ENCODE results near the gene DOCK3. TPM values are rescaled to one million over a fixed set of nuclear protein-coding genes. Genes with fewer than 3 reads are reported as not detected.
A peak's percentile ranks its signal among the peaks of the same experiment; 100 is the strongest.
"Not testable (repeated sequence)": the region's sequence is repeated elsewhere in the genome, so short reads cannot be mapped to it uniquely, and the experiment has no call there.

Gene DOCK3
- total RNA-seq, 3 donors from 2014 or later, result 0.17 to 6.1 (median 0.20) TPM

DNA sequence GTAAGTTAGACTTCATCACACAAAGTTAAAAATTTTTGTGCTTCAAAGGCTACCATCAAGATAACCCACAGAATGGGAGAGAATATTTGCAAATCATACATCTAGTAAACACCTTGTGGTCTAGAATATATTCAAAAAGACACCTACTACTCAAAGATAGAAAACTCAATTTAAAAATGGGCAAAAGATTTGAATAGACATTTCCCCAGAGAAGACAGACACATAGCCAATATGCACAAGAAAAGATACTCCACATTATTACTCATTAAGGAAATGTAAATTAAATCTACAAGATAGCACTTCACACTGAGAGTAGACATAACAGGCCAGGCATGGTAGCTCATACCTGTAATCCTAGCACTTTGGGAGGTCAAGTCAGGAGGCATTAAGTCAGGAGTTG, 622.6 kb downstream of the DOCK3 start:
- ATAC-seq (no peak), DNase-seq (no peak)
- H3K36me3 ChIP-seq (ENCODE audit: low read depth), result no peaks in the 10 kb centered on the region
- no peaks in the 10 kb centered on the region for H3K4me1 ChIP-seq (ENCODE audit: low read depth)
- TF ChIP-seq, protein P1, sequence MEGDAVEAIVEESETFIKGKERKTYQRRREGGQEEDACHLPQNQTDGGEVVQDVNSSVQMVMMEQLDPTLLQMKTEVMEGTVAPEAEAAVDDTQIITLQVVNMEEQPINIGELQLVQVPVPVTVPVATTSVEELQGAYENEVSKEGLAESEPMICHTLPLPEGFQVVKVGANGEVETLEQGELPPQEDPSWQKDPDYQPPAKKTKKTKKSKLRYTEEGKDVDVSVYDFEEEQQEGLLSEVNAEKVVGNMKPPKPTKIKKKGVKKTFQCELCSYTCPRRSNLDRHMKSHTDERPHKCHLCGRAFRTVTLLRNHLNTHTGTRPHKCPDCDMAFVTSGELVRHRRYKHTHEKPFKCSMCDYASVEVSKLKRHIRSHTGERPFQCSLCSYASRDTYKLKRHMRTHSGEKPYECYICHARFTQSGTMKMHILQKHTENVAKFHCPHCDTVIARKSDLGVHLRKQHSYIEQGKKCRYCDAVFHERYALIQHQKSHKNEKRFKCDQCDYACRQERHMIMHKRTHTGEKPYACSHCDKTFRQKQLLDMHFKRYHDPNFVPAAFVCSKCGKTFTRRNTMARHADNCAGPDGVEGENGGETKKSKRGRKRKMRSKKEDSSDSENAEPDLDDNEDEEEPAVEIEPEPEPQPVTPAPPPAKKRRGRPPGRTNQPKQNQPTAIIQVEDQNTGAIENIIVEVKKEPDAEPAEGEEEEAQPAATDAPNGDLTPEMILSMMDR (IDR thresholded peaks at IDR 0.05), result no peak
- no peaks in the 10 kb centered on the region for H3K9me3 ChIP-seq
- no peak overlapping the region for H3K4me3 ChIP-seq
- intact Hi-C loops (cut with DNase I, micrococcal nuclease), result no loop called here

DNA sequence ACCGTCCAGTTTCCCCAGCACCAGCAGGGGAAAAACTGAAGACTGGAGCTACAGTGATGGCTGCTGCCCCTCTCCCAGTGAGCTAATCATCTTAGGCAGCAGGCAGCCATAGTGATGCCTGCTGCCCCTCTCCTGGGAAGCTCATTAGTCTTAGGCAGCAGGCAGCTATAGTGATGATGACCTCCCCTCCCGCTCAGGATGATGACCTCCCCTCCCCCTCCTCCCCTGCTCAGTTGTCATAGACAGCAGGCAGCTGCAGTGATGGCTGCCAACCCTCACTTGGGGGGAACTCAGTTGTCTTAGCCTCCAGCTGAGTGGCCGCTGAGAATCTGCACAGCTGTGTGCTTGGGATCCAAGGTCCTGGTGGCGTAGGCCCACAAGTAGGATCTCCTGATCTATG, 629.5 kb downstream of the DOCK3 start:
- no peak for DNase-seq
- TF ChIP-seq, protein P1 (IDR thresholded peaks at IDR 0.05), result no peak
- no peaks in the 10 kb centered on the region for H3K4me1 ChIP-seq (ENCODE audit: low read depth)
- no peaks in the 10 kb centered on the region for H3K36me3 ChIP-seq (ENCODE audit: low read depth)
- no peak for ATAC-seq
- no peak overlapping the region for H3K4me3 ChIP-seq
- intact Hi-C loops (cut with DNase I, micrococcal nuclease), result no loop called here
- H3K9me3 ChIP-seq, result no peaks in the 10 kb centered on the region

DNA sequence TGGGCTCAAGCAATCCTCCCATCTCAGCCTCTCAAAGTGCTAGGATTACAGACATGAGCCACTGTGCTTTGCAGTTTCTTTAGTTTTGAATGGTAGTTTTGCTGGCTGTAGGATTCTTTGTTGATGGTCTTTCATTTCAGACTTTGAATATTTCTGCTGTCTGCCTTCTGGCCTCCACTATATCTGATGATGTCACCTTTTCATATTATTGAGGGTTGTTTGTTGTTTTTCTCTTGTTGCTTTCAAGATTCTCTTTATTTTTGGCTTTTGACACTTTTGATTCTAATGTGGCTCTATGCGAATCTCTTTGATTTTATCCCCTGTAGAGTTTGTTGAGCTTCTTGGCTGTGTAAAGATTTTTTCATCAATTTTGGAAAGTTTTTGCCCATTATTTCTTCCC, 631.4 kb downstream of the DOCK3 start:
- ATAC-seq (no peak), DNase-seq (no peak)
- Histone ChIP-seq H3K9me3 (no peaks in the 10 kb centered on the region), H3K4me1 (ENCODE audit: low read depth) (no peaks in the 10 kb centered on the region), H3K4me3 (no peak overlapping the region), H3K36me3 (ENCODE audit: low read depth) (no peaks in the 10 kb centered on the region)
- intact Hi-C loops (cut with DNase I, micrococcal nuclease), result no loop called here
- TF ChIP-seq, protein P1 (IDR thresholded peaks at IDR 0.05), result no peak

DNA sequence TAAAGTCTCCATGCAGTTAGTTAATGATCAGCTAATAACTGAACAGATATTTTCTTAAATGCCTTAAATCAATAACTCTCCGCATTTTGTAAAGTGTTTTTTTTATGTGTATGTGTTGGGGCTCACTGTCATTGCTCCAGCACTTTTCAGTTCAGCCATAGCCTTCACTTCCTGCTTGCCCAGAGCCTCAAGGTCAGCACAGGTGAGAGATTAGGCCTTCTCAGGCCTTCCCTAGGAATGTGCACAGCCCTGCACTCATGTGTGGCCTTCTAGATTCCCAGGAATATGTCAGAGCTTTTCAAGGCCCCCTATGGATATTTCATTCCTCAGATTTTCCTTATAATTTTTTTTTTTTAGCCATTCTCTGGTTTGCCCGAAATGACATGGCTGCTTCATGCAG, 632.7 kb downstream of the DOCK3 start:
- Histone ChIP-seq H3K9me3 (no peaks in the 10 kb centered on the region), H3K4me1 (ENCODE audit: low read depth) (no peaks in the 10 kb centered on the region), H3K36me3 (ENCODE audit: low read depth) (no peaks in the 10 kb centered on the region), H3K4me3 (no peak overlapping the region)
- DNase-seq (no peak), ATAC-seq (no peak)
- intact Hi-C loops (cut with DNase I, micrococcal nuclease), result no loop called here
- TF ChIP-seq, protein P1 (IDR thresholded peaks at IDR 0.05), result no peak

DNA sequence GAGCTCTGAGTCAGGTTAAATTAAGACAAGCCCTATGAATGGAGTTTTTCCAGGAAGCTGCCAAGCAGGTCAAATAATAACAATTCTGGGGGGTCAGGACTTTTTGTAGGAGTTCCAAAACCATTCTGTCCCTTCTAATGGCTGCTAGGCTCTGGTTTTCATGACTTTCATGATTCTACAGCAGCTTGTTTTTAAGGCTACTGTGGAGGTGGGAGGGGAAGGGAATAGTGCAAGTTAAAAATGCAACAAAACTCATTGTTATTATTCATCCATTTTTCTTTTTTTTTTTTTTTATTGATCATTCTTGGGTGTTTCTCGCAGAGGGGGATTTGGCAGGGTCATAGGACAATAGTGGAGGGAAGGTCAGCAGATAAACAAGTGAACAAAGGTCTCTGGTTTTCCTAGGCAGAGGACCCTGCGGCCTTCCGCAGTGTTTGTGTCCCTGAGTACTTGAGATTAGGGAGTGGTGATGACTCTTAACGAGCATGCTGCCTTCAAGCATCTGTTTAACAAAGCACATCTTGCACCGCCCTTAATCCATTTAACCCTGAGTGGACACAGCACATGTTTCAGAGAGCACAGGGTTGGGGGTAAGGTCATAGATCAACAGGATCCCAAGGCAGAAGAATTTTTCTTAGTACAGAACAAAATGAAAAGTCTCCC, 633.3 kb downstream of the DOCK3 start:
- H3K9me3 ChIP-seq; DNase-seq; H3K4me1 ChIP-seq (ENCODE audit: low read depth); H3K36me3 ChIP-seq (ENCODE audit: low read depth); H3K4me3 ChIP-seq; ATAC-seq; intact Hi-C loops (cut with DNase I, micrococcal nuclease): not testable (repeated sequence)

DNA sequence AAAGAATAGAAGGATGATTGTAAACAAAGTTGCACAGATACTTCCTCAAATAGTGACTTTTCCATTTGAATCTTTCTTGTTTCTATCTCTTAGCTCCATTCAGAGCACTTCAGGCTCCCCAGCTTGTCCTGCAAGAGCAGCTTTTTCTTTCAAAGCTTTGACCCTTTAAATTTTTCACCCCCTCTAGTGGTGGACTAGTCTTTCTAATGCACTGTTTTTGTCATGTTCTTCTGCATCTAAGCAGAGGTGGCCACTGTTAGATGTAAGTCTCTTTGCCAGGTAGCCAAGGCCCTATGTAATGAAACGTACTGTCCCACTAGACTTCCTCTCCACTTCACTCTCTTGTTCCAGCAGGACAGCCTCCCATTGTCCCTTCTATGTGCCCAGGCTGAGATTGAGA, 636.3 kb downstream of the DOCK3 start:
- no peak overlapping the region for H3K4me3 ChIP-seq
- TF ChIP-seq, protein P1 (IDR thresholded peaks at IDR 0.05), result no peak
- intact Hi-C loops (cut with DNase I, micrococcal nuclease), result no loop called here
- H3K36me3 ChIP-seq (ENCODE audit: low read depth), result no peaks in the 10 kb centered on the region
- ATAC-seq (no peak), DNase-seq (peak in 1 of 3 donors; percentile 1)
- no peaks in the 10 kb centered on the region for H3K4me1 ChIP-seq (ENCODE audit: low read depth)
- H3K9me3 ChIP-seq, result no peaks in the 10 kb centered on the region

All from mucosa of descending colon (tissue), 3 donors.